ENCODE data around the gene TBC1D22B.

TBC1D22B gene

DNA sequence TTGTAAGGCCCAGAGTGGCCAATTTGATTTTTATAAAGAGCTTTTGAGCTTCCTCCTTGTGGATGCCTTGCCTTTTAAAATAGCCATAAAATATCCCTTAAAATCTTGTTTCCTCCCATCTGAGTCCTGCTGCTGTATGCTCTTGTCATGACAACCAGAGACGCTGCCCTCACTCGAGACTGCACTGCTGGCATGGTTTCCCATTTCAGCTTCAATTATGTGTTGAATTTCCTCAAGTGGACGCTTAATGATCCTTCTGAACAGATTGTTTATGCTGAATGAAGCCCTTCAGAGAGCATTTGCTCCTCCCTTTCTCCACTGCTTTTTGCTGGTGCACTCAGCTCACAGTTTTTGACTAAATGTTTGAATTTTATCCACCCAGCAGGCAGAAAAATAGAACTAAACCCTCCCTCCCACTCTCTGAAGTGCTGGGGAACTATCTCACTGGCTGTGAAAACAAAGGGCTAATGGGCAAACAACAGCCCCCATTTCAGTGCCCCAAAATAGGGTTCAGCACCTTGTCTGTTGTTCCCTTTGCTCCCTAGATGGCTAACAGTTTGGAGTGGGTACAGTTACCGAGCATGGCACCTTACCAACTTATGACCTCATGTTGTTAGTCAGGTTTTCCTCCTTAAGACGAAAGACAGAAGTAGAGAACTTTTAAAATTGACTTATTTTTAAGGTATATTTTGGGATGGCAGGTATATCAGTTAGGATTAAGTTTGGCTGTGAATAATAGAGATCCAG lies 50.7 kb downstream of the TBC1D22B start:
- peak; percentile 19 to 53 for DNase-seq

DNA sequence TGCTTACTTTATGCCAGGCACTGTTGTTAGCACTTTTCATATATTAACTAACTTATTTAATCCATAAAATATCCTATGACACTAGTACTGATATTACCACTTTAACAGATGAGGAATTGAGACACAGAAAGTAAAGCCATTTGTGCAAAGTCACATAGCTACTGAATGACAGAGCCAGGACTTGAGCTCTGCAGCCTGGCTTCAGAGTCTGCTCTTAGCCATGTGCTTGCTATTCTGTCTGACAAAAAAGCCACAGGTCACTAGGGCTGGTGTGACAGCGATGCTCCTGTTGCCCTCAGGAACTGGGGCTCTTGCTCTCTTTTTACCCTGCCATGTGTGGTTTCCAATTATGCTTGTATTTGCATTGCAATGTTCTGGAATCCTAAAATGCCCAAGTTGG lies 51.5 kb downstream of the TBC1D22B start:
- TF ChIP-seq POLR2A (IDR thresholded peaks at IDR 0.05; ENCODE audit: low read length) = no peak
- no peak for TF ChIP-seq GATA1 (IDR thresholded peaks at IDR 0.05; ENCODE audit: low read depth, low read length)
- DNase-seq = peak; percentile 70 to 79

More for the DNA sequence above, 50.7 kb downstream of the TBC1D22B start:
- no peak for TF ChIP-seq GATA1 (IDR thresholded peaks at IDR 0.05; ENCODE audit: low read depth, low read length)
- no peak for TF ChIP-seq POLR2A (IDR thresholded peaks at IDR 0.05; ENCODE audit: low read length)

DNA sequence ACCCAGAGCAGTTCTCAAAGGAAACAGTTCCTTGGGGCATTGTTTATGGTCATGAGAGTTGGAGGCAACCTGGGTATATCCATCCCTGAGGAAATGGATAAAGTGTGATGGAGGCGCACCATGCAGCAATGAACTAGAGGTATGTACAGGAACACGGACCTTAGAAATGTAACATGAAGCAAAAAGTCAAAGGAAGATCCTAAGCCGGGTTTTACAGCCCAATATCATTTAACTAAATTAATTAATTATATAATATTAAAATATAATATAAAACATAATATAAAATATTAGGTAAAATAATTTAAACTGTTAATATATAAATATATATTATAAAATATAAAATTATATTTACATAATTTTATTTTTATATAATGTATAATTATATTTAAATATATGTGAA lies 52.1 kb downstream of the TBC1D22B start:
- DNase-seq = no peak
- TF ChIP-seq POLR2A (IDR thresholded peaks at IDR 0.05; ENCODE audit: low read length) (no peak), GATA1 (IDR thresholded peaks at IDR 0.05; ENCODE audit: low read depth, low read length) (no peak)

DNA sequence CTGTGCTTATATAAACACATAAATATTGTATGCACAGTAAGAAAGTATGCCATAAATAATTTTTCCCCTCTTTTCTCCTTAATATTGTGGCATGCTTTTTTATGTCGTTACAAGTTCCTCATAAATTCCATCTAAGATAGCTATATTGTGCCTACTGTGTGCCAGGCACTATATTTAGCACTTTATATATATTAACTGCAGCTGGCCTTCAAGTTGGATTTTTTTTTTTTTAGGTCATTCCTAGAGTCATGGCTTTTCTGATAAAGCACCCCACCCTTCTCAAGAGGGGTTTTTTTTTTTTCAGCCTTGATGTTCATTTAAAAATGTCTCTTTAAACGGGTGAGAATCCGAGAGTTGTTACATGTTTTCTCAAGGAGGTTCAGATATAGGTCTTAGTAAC lies 53.4 kb downstream of the TBC1D22B start:
- no peak for TF ChIP-seq GATA1 (IDR thresholded peaks at IDR 0.05; ENCODE audit: low read depth, low read length)
- no peak for TF ChIP-seq POLR2A (IDR thresholded peaks at IDR 0.05; ENCODE audit: low read length)
- DNase-seq = peak; percentile 81 to 84

DNA sequence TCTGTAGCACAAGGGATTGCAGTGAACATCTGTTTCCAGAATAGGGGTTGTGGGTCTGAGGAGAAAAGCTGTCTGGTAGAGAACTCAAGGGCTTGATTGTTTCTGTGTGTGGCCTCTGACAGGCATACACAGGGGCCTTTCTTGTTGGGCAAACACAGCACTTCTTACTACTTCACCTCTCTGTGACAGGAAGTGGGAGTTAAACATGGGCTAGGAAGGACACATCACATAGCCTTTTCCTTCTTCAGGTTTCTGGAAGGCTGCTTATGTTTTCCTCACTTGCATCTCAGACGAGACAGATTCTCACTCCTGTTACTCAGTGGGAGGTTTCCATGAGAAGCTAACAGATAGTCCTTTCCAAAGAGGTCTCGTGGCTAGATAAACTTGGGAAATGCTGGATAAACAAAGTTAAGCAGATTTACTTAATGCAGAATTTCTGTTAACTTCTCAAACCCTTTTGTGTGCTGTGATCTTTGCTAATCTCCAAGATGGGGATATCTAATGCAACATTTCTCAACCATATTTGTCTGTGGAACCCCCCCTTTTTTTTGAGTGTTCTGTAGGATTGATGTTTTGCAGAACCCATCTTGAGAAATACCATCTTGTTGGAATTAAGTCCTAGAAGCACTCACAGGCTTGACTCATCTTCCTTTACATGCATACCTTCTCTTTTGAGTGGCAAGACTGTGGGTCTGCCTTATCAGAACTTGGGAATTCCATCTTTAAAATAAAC lies 54.3 kb downstream of the TBC1D22B start:
- TF ChIP-seq GATA1 (IDR thresholded peaks at IDR 0.05; ENCODE audit: low read depth, low read length) = no peak
- no peak for TF ChIP-seq POLR2A (IDR thresholded peaks at IDR 0.05; ENCODE audit: low read length)
- DNase-seq = peak; percentile 26 to 49

DNA sequence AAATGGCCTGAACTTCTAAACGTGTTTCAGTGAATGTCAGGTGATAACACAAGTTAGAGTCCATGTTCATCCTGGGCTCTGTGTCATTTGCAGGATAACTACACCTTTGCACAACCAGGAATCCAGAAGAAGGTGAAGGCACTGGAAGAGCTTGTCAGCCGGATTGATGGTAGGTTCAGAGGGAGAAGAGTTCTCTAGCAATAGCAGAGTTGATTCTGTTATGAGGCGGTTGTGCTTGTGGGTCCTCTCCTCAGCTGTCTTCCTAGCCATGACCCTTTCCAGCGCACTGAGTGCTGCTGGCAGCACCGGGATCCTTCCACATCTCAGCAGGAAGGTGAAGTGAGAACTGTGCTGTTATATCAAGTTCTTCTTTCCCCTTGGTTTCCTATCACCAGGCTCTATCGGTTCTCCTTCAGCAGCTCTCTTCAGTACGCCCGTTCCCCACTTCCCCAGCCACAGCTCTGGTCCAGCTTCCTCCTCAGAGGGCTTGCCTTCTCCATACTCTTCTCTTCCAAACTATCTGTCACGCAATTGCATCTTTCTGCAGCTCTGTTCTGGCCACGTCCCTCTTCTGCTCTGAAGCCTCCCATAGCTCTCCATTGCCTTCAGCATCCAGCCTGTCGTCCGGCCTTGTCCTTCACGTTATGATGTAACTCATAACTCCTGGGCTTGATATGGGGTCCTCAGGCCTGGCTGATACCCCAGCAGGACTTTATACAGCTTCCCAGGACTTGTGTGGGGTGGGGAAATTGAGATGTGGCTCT lies 56.3 kb downstream of the TBC1D22B start:
- DNase-seq = peak in 1 of 2 experiments; percentile 48
- no peak for TF ChIP-seq POLR2A (IDR thresholded peaks at IDR 0.05; ENCODE audit: low read length)
- no peak for TF ChIP-seq GATA1 (IDR thresholded peaks at IDR 0.05; ENCODE audit: low read depth, low read length)

DNA sequence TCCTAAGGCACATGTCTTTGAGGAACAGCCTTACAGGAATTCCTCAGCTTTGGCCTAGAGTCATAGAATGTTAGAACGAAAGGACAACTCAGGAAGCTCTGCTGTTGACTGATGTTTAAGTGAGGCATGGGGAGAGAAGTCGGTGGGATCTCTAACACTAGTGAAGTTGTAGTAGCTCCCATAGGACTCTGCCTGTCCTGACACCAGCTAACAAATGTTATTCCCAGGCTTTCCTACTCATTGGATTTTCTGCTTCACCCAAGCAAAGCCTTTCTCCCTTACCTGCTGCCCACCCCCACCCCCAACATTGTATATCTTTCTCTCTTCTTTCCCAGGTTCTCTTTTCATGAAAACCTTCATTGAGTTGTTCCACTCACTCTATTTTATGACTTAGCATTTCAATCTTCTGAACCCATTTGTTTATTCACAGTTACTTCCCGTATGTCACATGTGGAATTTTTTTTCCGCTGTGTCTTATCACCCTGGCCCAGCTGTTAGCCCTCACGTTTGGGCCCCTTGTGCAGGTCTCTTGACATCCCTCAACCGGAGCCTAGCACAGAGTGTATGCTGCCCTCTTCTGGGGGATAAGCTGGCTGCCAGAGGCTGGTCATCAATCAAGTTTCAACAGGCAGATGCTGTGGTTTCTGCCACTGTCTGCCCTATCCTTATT lies 57.0 kb downstream of the TBC1D22B start:
- peak; percentile 99 for DNase-seq
- peak; percentile 49 for TF ChIP-seq POLR2A (IDR thresholded peaks at IDR 0.05; ENCODE audit: low read length)
- peak; percentile 58 for TF ChIP-seq GATA1 (IDR thresholded peaks at IDR 0.05; ENCODE audit: low read depth, low read length)

DNA sequence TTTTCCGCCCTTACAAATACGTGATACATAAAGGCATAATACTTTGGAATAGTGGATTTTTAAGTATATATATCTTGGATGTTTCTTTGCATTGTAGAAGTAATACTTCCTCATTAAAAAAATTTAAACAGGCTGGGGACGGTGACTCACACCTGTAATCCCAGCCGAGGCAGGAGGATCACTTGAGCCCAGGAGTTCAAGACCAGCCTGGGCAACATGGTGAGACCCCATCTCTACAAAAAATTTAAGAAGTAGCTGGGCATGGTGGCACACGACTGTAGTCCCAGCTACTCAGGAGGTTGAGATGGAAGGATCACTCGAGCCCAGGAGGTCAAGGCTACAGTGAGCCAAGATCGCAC lies 57.6 kb downstream of the TBC1D22B start:
- no peak for DNase-seq
- TF ChIP-seq GATA1 (IDR thresholded peaks at IDR 0.05; ENCODE audit: low read depth, low read length) (no peak), POLR2A (IDR thresholded peaks at IDR 0.05; ENCODE audit: low read length) (no peak)

DNA sequence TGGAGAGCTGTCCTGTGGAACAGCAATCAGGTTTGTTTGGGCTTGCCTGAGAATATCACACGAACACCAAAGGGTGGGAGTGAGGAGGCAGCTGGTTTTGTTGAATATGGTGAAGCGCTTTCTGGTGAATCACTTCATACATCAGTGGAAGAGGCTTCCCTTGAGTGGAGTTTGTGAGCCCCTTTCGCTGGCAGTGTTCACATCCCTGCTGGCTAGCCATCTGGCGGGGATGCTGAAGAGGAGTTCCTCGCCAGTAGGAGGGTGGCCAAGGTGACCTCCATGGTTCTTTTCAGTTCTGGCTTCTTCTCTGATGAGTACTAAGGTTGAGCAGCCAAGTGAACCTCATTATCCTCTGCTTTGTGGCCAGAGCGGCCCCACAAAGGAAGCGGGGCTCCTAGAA lies 58.5 kb downstream of the TBC1D22B start:
- TF ChIP-seq GATA1 (IDR thresholded peaks at IDR 0.05; ENCODE audit: low read depth, low read length) (no peak), POLR2A (IDR thresholded peaks at IDR 0.05; ENCODE audit: low read length) (no peak)
- no peak for DNase-seq

DNA sequence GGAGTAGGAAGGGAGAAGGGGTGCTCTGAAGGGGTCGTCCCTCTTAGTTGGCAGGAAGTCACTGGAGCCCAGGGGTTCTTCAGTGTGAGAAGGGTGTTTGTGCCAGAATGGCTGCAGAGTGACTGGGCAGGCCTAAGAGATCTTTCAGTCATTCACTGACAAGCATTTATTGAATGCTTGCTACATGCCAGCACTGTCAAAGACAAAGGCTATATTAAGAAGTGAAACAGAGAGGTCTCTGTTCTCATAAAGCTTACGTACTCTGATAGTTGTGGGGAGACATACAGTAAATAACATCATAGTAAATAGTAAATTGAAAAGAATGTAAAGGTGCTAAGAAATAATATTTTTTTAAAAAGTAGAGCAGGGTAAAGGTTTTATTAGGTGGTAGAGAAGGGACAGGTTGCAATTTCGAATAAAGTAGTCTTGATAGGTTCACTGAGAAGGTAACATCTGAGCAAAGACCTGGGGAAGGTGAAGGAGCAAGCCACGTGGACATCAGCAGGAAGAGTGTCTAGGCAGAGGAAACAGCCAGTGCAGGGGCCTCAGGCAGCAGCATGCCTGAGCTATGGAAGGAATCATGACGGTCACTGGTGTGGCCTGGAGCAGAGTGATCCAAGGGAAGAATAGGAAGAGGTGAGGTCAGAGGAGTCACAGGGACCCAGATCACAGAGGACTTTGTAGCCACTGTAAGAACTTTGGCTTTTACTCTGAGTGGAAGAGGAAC lies 59.9 kb downstream of the TBC1D22B start:
- DNase-seq = no peak
- TF ChIP-seq POLR2A (IDR thresholded peaks at IDR 0.05; ENCODE audit: low read length) (no peak), GATA1 (IDR thresholded peaks at IDR 0.05; ENCODE audit: low read depth, low read length) (no peak)

DNA sequence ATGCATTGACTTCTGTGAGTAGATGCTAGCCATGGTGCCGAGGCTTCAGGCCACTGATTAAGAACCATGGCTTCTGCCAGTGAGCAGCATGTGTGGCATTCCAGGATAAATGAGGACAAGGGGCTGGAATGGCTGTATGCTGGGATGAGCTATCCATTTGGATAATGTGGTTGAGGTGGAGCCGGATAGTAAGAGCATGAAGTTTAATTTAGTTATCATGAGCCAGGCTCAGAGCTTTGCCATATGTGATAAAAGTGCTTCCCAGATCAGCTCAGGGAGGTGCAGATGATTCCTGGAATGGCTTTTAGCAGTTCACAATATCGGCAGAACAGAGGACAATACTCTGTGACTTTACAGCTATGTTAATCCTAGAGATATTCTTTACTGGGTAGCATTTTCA lies 61.6 kb downstream of the TBC1D22B start:
- no peak for TF ChIP-seq POLR2A (IDR thresholded peaks at IDR 0.05; ENCODE audit: low read length)
- TF ChIP-seq GATA1 (IDR thresholded peaks at IDR 0.05; ENCODE audit: low read depth, low read length) = no peak

DNA sequence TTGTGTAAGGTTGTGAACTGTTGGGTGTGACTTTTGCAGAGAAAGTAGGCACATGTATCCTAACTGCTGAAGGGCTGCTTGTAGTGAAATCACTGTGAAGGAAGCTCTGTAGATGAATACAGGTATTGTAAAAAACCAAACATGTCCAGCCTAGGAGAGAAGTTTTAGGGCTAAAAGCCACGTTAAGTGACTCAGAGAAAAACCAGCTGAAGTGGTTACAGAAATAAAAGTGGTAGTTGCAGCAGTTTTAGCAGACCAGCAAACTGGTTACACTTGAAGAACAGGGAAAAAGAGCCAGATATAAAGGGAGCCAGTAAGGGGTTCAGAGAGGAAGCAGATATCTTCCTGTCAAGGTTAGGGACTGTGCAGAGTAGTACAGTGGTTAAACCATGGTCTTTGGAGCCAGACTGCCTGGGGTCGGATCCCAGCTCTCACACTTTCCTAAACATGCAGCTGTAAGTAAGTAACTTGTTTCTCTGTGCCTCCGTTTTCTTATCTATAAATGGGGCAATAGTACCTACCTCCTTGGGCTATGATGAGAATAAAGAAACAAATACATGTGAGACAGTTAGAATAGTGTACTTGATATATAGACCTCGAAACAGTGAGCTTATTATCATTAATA lies 62.4 kb downstream of the TBC1D22B start:
- TF ChIP-seq POLR2A (IDR thresholded peaks at IDR 0.05; ENCODE audit: low read length) (no peak), GATA1 (IDR thresholded peaks at IDR 0.05; ENCODE audit: low read depth, low read length) (no peak)
- no peak for DNase-seq

More for the DNA sequence above, 61.6 kb downstream of the TBC1D22B start:
- no peak for DNase-seq

DNA sequence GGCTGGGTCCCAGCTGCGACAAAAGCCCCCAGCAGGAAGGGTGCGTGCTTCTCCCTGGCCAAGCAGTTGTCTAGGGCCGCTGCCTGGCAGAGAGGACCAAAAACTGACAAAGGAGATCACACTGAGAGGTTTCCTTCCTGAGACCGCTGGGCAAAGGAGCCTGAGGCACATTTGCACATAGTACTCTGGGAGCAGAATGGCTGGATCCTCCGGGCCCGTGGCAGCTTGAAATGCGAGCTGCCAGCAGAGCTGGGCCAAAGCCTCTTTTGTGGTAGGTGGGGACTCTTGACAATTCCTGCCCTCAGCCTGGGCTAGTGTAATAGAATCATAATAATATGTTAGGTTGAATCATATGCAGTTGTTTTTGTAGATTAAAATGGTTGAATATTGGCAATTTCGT lies 63.1 kb downstream of the TBC1D22B start:
- TF ChIP-seq GATA1 (IDR thresholded peaks at IDR 0.05; ENCODE audit: low read depth, low read length) = no peak
- no peak for TF ChIP-seq POLR2A (IDR thresholded peaks at IDR 0.05; ENCODE audit: low read length)
- DNase-seq = no peak
